ENCODE data around the gene GALNT10.

The GALNT10 gene

GRCh38 chr5:154242964-154243376, 52.4 kb downstream of the GALNT10 start:
- DNase-seq (no peak), ATAC-seq (replicated peaks) (peak; percentile 71 to 73)
- H3K27ac Mint-ChIP-seq, result no peak overlapping the region
- peaks cover 34 to 60% of the 10 kb centered on the region in 2 donors for H3K4me1 Mint-ChIP-seq
- H3K4me3 Mint-ChIP-seq, result no peak overlapping the region
- peaks cover 0 to 3% of the 10 kb centered on the region in 2 donors for H3K9me3 Mint-ChIP-seq
- H3K36me3 Mint-ChIP-seq, result peaks cover 8 to 9% of the 10 kb centered on the region in 2 donors
- H3K27me3 Mint-ChIP-seq, result no peaks in the 10 kb centered on the region

GRCh38 chr5:154243736-154244135, 53.2 kb downstream of the GALNT10 start:
- Mint-ChIP-seq H3K9me3 (peaks cover 0 to 3% of the 10 kb centered on the region in 2 donors), H3K4me1 (peaks cover 31 to 52% of the 10 kb centered on the region in 2 donors), H3K4me3 (no peak overlapping the region)

GRCh38 chr5:154244476-154244875, 53.9 kb downstream of the GALNT10 start:
- Mint-ChIP-seq H3K27me3 (no peaks in the 10 kb centered on the region), H3K36me3 (peaks cover 8 to 9% of the 10 kb centered on the region in 2 donors), H3K9me3 (peaks cover 0 to 3% of the 10 kb centered on the region in 2 donors), H3K4me1 (peaks cover 29 to 48% of the 10 kb centered on the region in 2 donors), H3K4me3 (no peak overlapping the region), H3K27ac (no peak overlapping the region)
- no peak for ATAC-seq (replicated peaks)
- no peak for DNase-seq

More at GRCh38 chr5:154243736-154244135, 53.2 kb downstream of the GALNT10 start:
- Mint-ChIP-seq H3K36me3 (peaks cover 8 to 9% of the 10 kb centered on the region in 2 donors), H3K27ac (no peak overlapping the region), H3K27me3 (no peaks in the 10 kb centered on the region)
- DNase-seq (no peak), ATAC-seq (replicated peaks) (no peak)

GRCh38 chr5:154248691-154249090, 58.2 kb downstream of the GALNT10 start:
- H3K36me3 Mint-ChIP-seq, result peaks cover 16 to 19% of the 10 kb centered on the region in 2 donors
- peaks cover 0 to 4% of the 10 kb centered on the region in 2 donors for H3K9me3 Mint-ChIP-seq
- DNase-seq (no peak), ATAC-seq (replicated peaks) (no peak)
- no peak overlapping the region for H3K4me3 Mint-ChIP-seq
- H3K27me3 Mint-ChIP-seq, result no peaks in the 10 kb centered on the region
- H3K27ac Mint-ChIP-seq, result no peak overlapping the region
- peaks cover 22 to 31% of the 10 kb centered on the region in 2 donors for H3K4me1 Mint-ChIP-seq

- peaks cover 0 to 2% of the 10 kb centered on the region in 2 donors for H3K9me3 Mint-ChIP-seq
- no peak for ATAC-seq (replicated peaks)
- no peak for DNase-seq
- peaks cover 14 to 18% of the 10 kb centered on the region in 2 donors for H3K36me3 Mint-ChIP-seq
- peaks cover 18 to 21% of the 10 kb centered on the region in 2 donors for H3K4me1 Mint-ChIP-seq
- H3K27ac Mint-ChIP-seq, result no peak overlapping the region
- H3K4me3 Mint-ChIP-seq, result no peak overlapping the region
- H3K27me3 Mint-ChIP-seq, result no peaks in the 10 kb centered on the region
Measured at GRCh38 chr5:154249826-154250225, 59.3 kb downstream of the GALNT10 start.

GRCh38 chr5:154251529-154251928, 61.0 kb downstream of the GALNT10 start:
- ATAC-seq (replicated peaks) (no peak), DNase-seq (no peak)
- Mint-ChIP-seq H3K4me1 (peaks cover 17% of the 10 kb centered on the region in 2 donors), H3K9me3 (peaks cover 0 to 2% of the 10 kb centered on the region in 2 donors), H3K36me3 (peaks cover 11 to 14% of the 10 kb centered on the region in 2 donors), H3K4me3 (no peak overlapping the region), H3K27me3 (no peaks in the 10 kb centered on the region), H3K27ac (no peak overlapping the region)

GRCh38 chr5:154253807-154254206, 63.3 kb downstream of the GALNT10 start:
- peaks cover 0 to 2% of the 10 kb centered on the region in 2 donors for H3K9me3 Mint-ChIP-seq
- no peak overlapping the region for H3K4me3 Mint-ChIP-seq
- peaks cover 21 to 24% of the 10 kb centered on the region in 2 donors for H3K4me1 Mint-ChIP-seq
- no peak for DNase-seq
- ATAC-seq (replicated peaks), result no peak
- no peak overlapping the region for H3K27ac Mint-ChIP-seq
- H3K36me3 Mint-ChIP-seq, result peaks cover 11 to 14% of the 10 kb centered on the region in 2 donors
- H3K27me3 Mint-ChIP-seq, result no peaks in the 10 kb centered on the region

GRCh38 chr5:154254896-154255295, 64.4 kb downstream of the GALNT10 start:
- H3K27me3 Mint-ChIP-seq, result no peaks in the 10 kb centered on the region
- DNase-seq, result no peak
- H3K36me3 Mint-ChIP-seq, result peaks cover 11 to 17% of the 10 kb centered on the region in 2 donors
- no peak overlapping the region for H3K27ac Mint-ChIP-seq
- ATAC-seq (replicated peaks), result no peak
- H3K9me3 Mint-ChIP-seq, result peaks cover 0 to 2% of the 10 kb centered on the region in 2 donors
- H3K4me1 Mint-ChIP-seq, result peaks cover 17 to 20% of the 10 kb centered on the region in 2 donors
- no peak overlapping the region for H3K4me3 Mint-ChIP-seq

- H3K27me3 Mint-ChIP-seq, result no peaks in the 10 kb centered on the region
- no peak for ATAC-seq (replicated peaks)
- no peak overlapping the region for H3K4me3 Mint-ChIP-seq
- peaks cover 11 to 20% of the 10 kb centered on the region in 2 donors for H3K36me3 Mint-ChIP-seq
- peaks cover 0 to 2% of the 10 kb centered on the region in 2 donors for H3K9me3 Mint-ChIP-seq
- peaks cover 13 to 21% of the 10 kb centered on the region in 2 donors for H3K4me1 Mint-ChIP-seq
- H3K27ac Mint-ChIP-seq, result no peak overlapping the region
- no peak for DNase-seq
Measured at GRCh38 chr5:154257046-154257445, 66.5 kb downstream of the GALNT10 start.

GRCh38 chr5:154258531-154259217, 68.1 kb downstream of the GALNT10 start:
- ATAC-seq (replicated peaks) (no peak), DNase-seq (no peak)
- peaks cover 10 to 13% of the 10 kb centered on the region in 2 donors for H3K4me1 Mint-ChIP-seq
- H3K4me3 Mint-ChIP-seq, result no peak overlapping the region
- peaks cover 0 to 2% of the 10 kb centered on the region in 2 donors for H3K9me3 Mint-ChIP-seq
- no peak overlapping the region for H3K27ac Mint-ChIP-seq
- no peaks in the 10 kb centered on the region for H3K27me3 Mint-ChIP-seq
- H3K36me3 Mint-ChIP-seq, result peaks cover 10 to 17% of the 10 kb centered on the region in 2 donors

GRCh38 chr5:154260224-154260927, 69.8 kb downstream of the GALNT10 start:
- no peak for DNase-seq
- Mint-ChIP-seq H3K9me3 (peaks cover 0 to 2% of the 10 kb centered on the region in 2 donors), H3K36me3 (peaks cover 7 to 12% of the 10 kb centered on the region in 2 donors), H3K4me3 (no peak overlapping the region), H3K27me3 (no peaks in the 10 kb centered on the region), H3K27ac (no peak overlapping the region), H3K4me1 (peaks cover 4 to 13% of the 10 kb centered on the region in 2 donors)
- ATAC-seq (replicated peaks), result no peak

GRCh38 chr5:154262342-154262741, 71.8 kb downstream of the GALNT10 start:
- Mint-ChIP-seq H3K4me3 (no peak overlapping the region), H3K9me3 (peaks cover 0 to 2% of the 10 kb centered on the region in 2 donors), H3K4me1 (peaks cover 1 to 11% of the 10 kb centered on the region in 2 donors), H3K27ac (no peak overlapping the region), H3K27me3 (no peaks in the 10 kb centered on the region), H3K36me3 (peaks cover 7 to 12% of the 10 kb centered on the region in 2 donors)
- no peak for DNase-seq
- ATAC-seq (replicated peaks), result no peak

- ATAC-seq (replicated peaks) (no peak), DNase-seq (no peak)
- Mint-ChIP-seq H3K27ac (no peak overlapping the region), H3K36me3 (peaks cover 7 to 9% of the 10 kb centered on the region in 2 donors), H3K4me1 (peaks cover 5 to 8% of the 10 kb centered on the region in 2 donors), H3K9me3 (peaks cover 0 to 2% of the 10 kb centered on the region in 2 donors), H3K27me3 (no peaks in the 10 kb centered on the region), H3K4me3 (no peak overlapping the region)
Measured at GRCh38 chr5:154264549-154265196, 74.1 kb downstream of the GALNT10 start.

GRCh38 chr5:154265197-154265773, 74.8 kb downstream of the GALNT10 start:
- DNase-seq (no peak), ATAC-seq (replicated peaks) (no peak)
- no peak overlapping the region for H3K27ac Mint-ChIP-seq
- peaks cover 0 to 2% of the 10 kb centered on the region in 2 donors for H3K9me3 Mint-ChIP-seq
- no peaks in the 10 kb centered on the region for H3K27me3 Mint-ChIP-seq
- H3K4me3 Mint-ChIP-seq, result no peak overlapping the region
- H3K36me3 Mint-ChIP-seq, result peaks cover 7 to 9% of the 10 kb centered on the region in 2 donors
- H3K4me1 Mint-ChIP-seq, result peaks cover 4 to 5% of the 10 kb centered on the region in 2 donors

All from stimulated activated naive B cell treated with anti-CD40 and anti-IgM and Interleukin-4, amounts not matched to agents 10 μg/mL and 1 μg/mL and 100 μg/mL, for 72 hours (primary cell).